Lung microvascular endothelial cell (primary cell): ENCODE data around the gene RAB9B. TPM values are rescaled to one million over a fixed set of nuclear protein-coding genes. Genes with fewer than 3 reads are reported as not detected.

Source experiments
- total RNA-seq: library from RNA; depleted of rRNA; stranded (reverse); fragments of >200 nt; gene quantifications from 2 replicates; pipeline ENCODE4 v1.2.1, GENCODE V29; 2014

Gene RAB9B
- total RNA-seq, 1 donor from 2014 or later: 0.60 TPM

Other genes starting within 250 kb of the RAB9B start
- gene TCEAL4, start 246.7 kb downstream of the RAB9B start, total RNA-seq: 28.1 and 36.9 TPM in 2 replicates
- gene TCEAL3, start 224.3 kb downstream of the RAB9B start, total RNA-seq: 5.7 and 6.9 TPM in 2 replicates
- gene TCEAL1, start 203.3 kb downstream of the RAB9B start, total RNA-seq: 18.5 and 21.8 TPM in 2 replicates
- gene MORF4L2, start 145.6 kb downstream of the RAB9B start, total RNA-seq: 351 and 368 TPM in 2 replicates
- 0.22 TPM in 1 of 2 replicates, not detected in the other for gene TMEM31, start 121.3 kb downstream of the RAB9B start, total RNA-seq
- gene PLP1, start 55.4 kb downstream of the RAB9B start, total RNA-seq: 0.65 TPM in 1 of 2 replicates, not detected in the other
- gene TMSB15B, start 130.4 kb upstream of the RAB9B start, total RNA-seq: 3.1 and 3.6 TPM in 2 replicates
- gene H2BW1, start 181.5 kb upstream of the RAB9B start, total RNA-seq: not detected in 2 replicates
- gene H2BW2, start 207.7 kb upstream of the RAB9B start, total RNA-seq: not detected in 2 replicates
- gene TMSB15C, start 244.0 kb upstream of the RAB9B start, total RNA-seq: 6.1 and 8.3 TPM in 2 replicates